Measurements from ENCODE around the gene GRIK3. TPM values are rescaled to one million over a fixed set of nuclear protein-coding genes. Genes with fewer than 3 reads are reported as not detected.

GRIK3 gene
- polyA plus RNA-seq, 1 donor (not counting 4 experiments of a cell fraction or from before 2014, with no cell fraction given), result not detected

- no peaks in the 10 kb centered on the region for H4K20me1 ChIP-seq (ENCODE audit: control insufficient read depth, extremely low read depth, insufficient read depth, low read length)
- no peak for DNase-seq (ENCODE audit: low read depth, low spot score)
- no peak overlapping the region for H3K4me2 ChIP-seq (ENCODE audit: control insufficient read depth, extremely low read depth, insufficient read depth, low read depth, low read length)
- H3K4me3 ChIP-seq (ENCODE audit: control insufficient read depth in 2 of 3, extremely low read depth in 1 of 3, insufficient read depth in 2 of 3, low read depth in 1 of 3, low read length in 3 of 3), result no peak overlapping the region
- H3K4me1 ChIP-seq (ENCODE audit: control insufficient read depth, extremely low read depth, insufficient read depth, low read length), result no peaks in the 10 kb centered on the region
- dilution Hi-C loops (cut with MboI; ENCODE audit: extremely low pct_ligation_motif_present, low sequenced_read_pairs), result no loop called here
- TF ChIP-seq EZH2 (IDR thresholded peaks at IDR 0.05; ENCODE audit: low read length), result no peak
- TF ChIP-seq, protein P1, sequence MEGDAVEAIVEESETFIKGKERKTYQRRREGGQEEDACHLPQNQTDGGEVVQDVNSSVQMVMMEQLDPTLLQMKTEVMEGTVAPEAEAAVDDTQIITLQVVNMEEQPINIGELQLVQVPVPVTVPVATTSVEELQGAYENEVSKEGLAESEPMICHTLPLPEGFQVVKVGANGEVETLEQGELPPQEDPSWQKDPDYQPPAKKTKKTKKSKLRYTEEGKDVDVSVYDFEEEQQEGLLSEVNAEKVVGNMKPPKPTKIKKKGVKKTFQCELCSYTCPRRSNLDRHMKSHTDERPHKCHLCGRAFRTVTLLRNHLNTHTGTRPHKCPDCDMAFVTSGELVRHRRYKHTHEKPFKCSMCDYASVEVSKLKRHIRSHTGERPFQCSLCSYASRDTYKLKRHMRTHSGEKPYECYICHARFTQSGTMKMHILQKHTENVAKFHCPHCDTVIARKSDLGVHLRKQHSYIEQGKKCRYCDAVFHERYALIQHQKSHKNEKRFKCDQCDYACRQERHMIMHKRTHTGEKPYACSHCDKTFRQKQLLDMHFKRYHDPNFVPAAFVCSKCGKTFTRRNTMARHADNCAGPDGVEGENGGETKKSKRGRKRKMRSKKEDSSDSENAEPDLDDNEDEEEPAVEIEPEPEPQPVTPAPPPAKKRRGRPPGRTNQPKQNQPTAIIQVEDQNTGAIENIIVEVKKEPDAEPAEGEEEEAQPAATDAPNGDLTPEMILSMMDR (optimal IDR thresholded peaks at IDR 0.05 in 1 of 3, IDR thresholded peaks at IDR 0.05 in 1 of 3, conservative IDR thresholded peaks at IDR 0.05 in 1 of 3; ENCODE audit: extremely low read depth in 1 of 3, insufficient read depth in 2 of 3, low read length in 3 of 3), result no peak
- H3K9me1 ChIP-seq (ENCODE audit: control insufficient read depth, extremely low read depth, insufficient read depth, low read length), result no peaks in the 10 kb centered on the region
- no peaks in the 10 kb centered on the region for H3K36me3 ChIP-seq (ENCODE audit: control insufficient read depth in 2 of 2, extremely low read depth in 1 of 2, insufficient read depth in 2 of 2, low read length in 2 of 2)
- no peak overlapping the region for H2AFZ ChIP-seq (ENCODE audit: control insufficient read depth, low read length)
- no peak overlapping the region for H3K9ac ChIP-seq (ENCODE audit: control insufficient read depth, extremely low read depth, insufficient read depth, low read length)
- FAIRE-seq, result no peak
- H3K27ac ChIP-seq (ENCODE audit: control insufficient read depth, insufficient read depth, low read length), result no peak overlapping the region
- no peaks in the 10 kb centered on the region for H3K9me3 ChIP-seq (ENCODE audit: control insufficient read depth, low read depth, low read length)
- H3K27me3 ChIP-seq (ENCODE audit: control insufficient read depth, extremely low read depth, insufficient read depth, low read length), result no peaks in the 10 kb centered on the region
- no peaks in the 10 kb centered on the region for H3K79me2 ChIP-seq (ENCODE audit: control insufficient read depth, insufficient read depth, low read length)
These were observed 47.9 kb downstream of the GRIK3 start for GRCh38 chr1:36986241-36986985.

DNA sequence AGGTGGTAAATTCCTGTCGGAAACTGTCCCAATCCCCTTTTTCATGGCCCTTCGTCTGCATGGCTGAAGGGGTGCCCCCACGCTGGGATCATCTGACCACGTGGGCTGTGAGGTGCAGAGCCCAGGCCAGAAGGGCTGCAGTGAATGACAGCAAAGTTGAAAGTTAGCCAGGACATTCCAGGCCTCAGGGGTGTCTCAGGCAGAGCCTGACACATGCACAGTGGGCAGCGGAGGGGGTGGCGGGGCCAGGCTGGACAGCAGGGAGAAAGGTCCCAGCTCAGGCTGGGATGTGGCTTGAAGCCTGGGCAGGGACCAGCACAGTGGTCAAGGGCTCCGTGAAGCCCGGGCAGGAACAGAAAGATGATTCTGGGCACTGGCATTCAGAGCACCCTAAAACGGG lies 49.6 kb downstream of the GRIK3 start:
- dilution Hi-C loops (cut with MboI; ENCODE audit: extremely low pct_ligation_motif_present, low sequenced_read_pairs), result no loop called here
- Histone ChIP-seq H3K27ac (ENCODE audit: control insufficient read depth, insufficient read depth, low read length) (no peak overlapping the region), H3K79me2 (ENCODE audit: control insufficient read depth, insufficient read depth, low read length) (no peaks in the 10 kb centered on the region), H3K9me3 (ENCODE audit: control insufficient read depth, low read depth, low read length) (no peaks in the 10 kb centered on the region), H2AFZ (ENCODE audit: control insufficient read depth, low read length) (no peak overlapping the region), H4K20me1 (ENCODE audit: control insufficient read depth, extremely low read depth, insufficient read depth, low read length) (no peaks in the 10 kb centered on the region), H3K4me2 (ENCODE audit: control insufficient read depth, extremely low read depth, insufficient read depth, low read depth, low read length) (no peak overlapping the region), H3K27me3 (ENCODE audit: control insufficient read depth, extremely low read depth, insufficient read depth, low read length) (no peaks in the 10 kb centered on the region), H3K36me3 (ENCODE audit: control insufficient read depth in 2 of 2, extremely low read depth in 1 of 2, insufficient read depth in 2 of 2, low read length in 2 of 2) (no peaks in the 10 kb centered on the region), H3K4me1 (ENCODE audit: control insufficient read depth, extremely low read depth, insufficient read depth, low read length) (no peaks in the 10 kb centered on the region), H3K9me1 (ENCODE audit: control insufficient read depth, extremely low read depth, insufficient read depth, low read length) (no peaks in the 10 kb centered on the region), H3K4me3 (ENCODE audit: control insufficient read depth in 2 of 3, extremely low read depth in 1 of 3, insufficient read depth in 2 of 3, low read depth in 1 of 3, low read length in 3 of 3) (no peak overlapping the region), H3K9ac (ENCODE audit: control insufficient read depth, extremely low read depth, insufficient read depth, low read length) (no peak overlapping the region)
- TF ChIP-seq, protein P1 (optimal IDR thresholded peaks at IDR 0.05 in 1 of 3, IDR thresholded peaks at IDR 0.05 in 1 of 3, conservative IDR thresholded peaks at IDR 0.05 in 1 of 3; ENCODE audit: extremely low read depth in 1 of 3, insufficient read depth in 2 of 3, low read length in 3 of 3), result no peak
- TF ChIP-seq EZH2 (IDR thresholded peaks at IDR 0.05; ENCODE audit: low read length), result no peak
- no peak for DNase-seq (ENCODE audit: low read depth, low spot score)
- no peak for FAIRE-seq
